HEK293 (cell line): Measurements from ENCODE around the gene POLR3E.

ENCODE experiments used
- CTCF ChIP-seq: fragments of 450-650 bp; formaldehyde crosslinking; IDR thresholded peaks from 2 replicates; pipeline ENCODE4 v1.5.1; 2016; ENCODE audit warnings: missing biosample characterization, missing genetic modification characterization
- KLF10 ChIP-seq: fragments of 450-650 bp; IDR thresholded peaks from 2 replicates; pipeline ENCODE4 v1.5.1; 2018; ENCODE audit warnings: missing biosample characterization, mild to moderate bottlenecking, missing genetic modification characterization
- PRDM2 ChIP-seq: fragments of 450-650 bp; formaldehyde crosslinking; IDR thresholded peaks from 2 replicates; pipeline ENCODE4 v1.5.1; 2016; ENCODE audit warnings: missing biosample characterization, missing genetic modification characterization, borderline replicate concordance
- TSHZ1 ChIP-seq: fragments of 450-650 bp; formaldehyde crosslinking; IDR thresholded peaks from 2 replicates; pipeline ENCODE4 v1.5.1; 2016; ENCODE audit warnings: missing biosample characterization, missing genetic modification characterization, borderline replicate concordance
- ZFP3 ChIP-seq: fragments of 450-650 bp; formaldehyde crosslinking; IDR thresholded peaks from 2 replicates; pipeline ENCODE4 v1.5.1; 2016; ENCODE audit warnings: low read depth, missing biosample characterization, missing genetic modification characterization
- ZNF416 ChIP-seq: fragments of 450-650 bp; formaldehyde crosslinking; IDR thresholded peaks from 2 replicates; pipeline ENCODE4 v1.5.1; 2016; ENCODE audit warnings: missing biosample characterization, missing genetic modification characterization
- ZNF560 ChIP-seq: fragments of 450-650 bp; formaldehyde crosslinking; IDR thresholded peaks from 2 replicates; pipeline ENCODE4 v1.5.1; 2017; ENCODE audit warnings: missing biosample characterization, missing genetic modification characterization, borderline replicate concordance
- ZNF600 ChIP-seq: fragments of 450-650 bp; formaldehyde crosslinking; IDR thresholded peaks from 2 replicates; pipeline ENCODE4 v1.5.1; 2016; ENCODE audit warnings: missing biosample characterization, missing genetic modification characterization

- no peak for TF ChIP-seq CTCF (tag by site-specific recombination)
- no peak for TF ChIP-seq ZNF560 (tag by site-specific recombination)
- TF ChIP-seq PRDM2 (tag by site-specific recombination), result no peak
- no peak for TF ChIP-seq ZNF600 (tag by site-specific recombination)
- no peak for TF ChIP-seq KLF10 (tag by site-specific recombination)
- no peak for TF ChIP-seq ZNF416 (tag by site-specific recombination)
- TF ChIP-seq ZFP3 (tag by site-specific recombination), result no peak
- no peak for TF ChIP-seq TSHZ1 (tag by site-specific recombination)
Measured at GRCh38 chr16:22272870-22273650, 24.1 kb upstream of the POLR3E start.
